ENCODE measurements around the gene FRAS1.
"Not testable (repeated sequence)": the region's sequence is repeated elsewhere in the genome, so short reads cannot be mapped to it uniquely, and the experiment has no call there.

Gene FRAS1

GRCh38 chr4:78534286-78534955 is 477.3 kb downstream of the FRAS1 start:
- DNase-seq (ENCODE audit: extremely low read depth in 1 of 2, low read depth in 1 of 2), result no peak

- no peak for DNase-seq (ENCODE audit: extremely low read depth in 1 of 2, low read depth in 1 of 2)
These were observed 485.2 kb downstream of the FRAS1 start for GRCh38 chr4:78542373-78542772.

- no peak for DNase-seq (ENCODE audit: extremely low read depth in 1 of 2, low read depth in 1 of 2)
These were observed 486.5 kb downstream of the FRAS1 start for GRCh38 chr4:78543424-78544125.

- DNase-seq (ENCODE audit: extremely low read depth in 1 of 2, low read depth in 1 of 2), result no peak
These were observed 487.6 kb downstream of the FRAS1 start for GRCh38 chr4:78544678-78545077.

GRCh38 chr4:78545275-78546246 is 488.4 kb downstream of the FRAS1 start:
- DNase-seq (ENCODE audit: extremely low read depth in 1 of 2, low read depth in 1 of 2), result no peak

- DNase-seq (ENCODE audit: extremely low read depth in 1 of 2, low read depth in 1 of 2), result not testable (repeated sequence)
These were observed 490.8 kb downstream of the FRAS1 start for GRCh38 chr4:78547899-78548298.

- DNase-seq (ENCODE audit: extremely low read depth in 1 of 2, low read depth in 1 of 2), result not testable (repeated sequence)
These were observed 491.8 kb downstream of the FRAS1 start for GRCh38 chr4:78548889-78549288.

GRCh38 chr4:78551420-78552351 is 494.6 kb downstream of the FRAS1 start, which contains the start of gene ANXA3:
ANXA3 (plus strand) TSS chr4:78551770; CDS start chr4:78554474, 2,704 bp downstream.
- DNase-seq (ENCODE audit: extremely low read depth in 1 of 2, low read depth in 1 of 2), result no peak

GRCh38 chr4:78552389-78553042 is 495.4 kb downstream of the FRAS1 start:
- no peak for DNase-seq (ENCODE audit: extremely low read depth in 1 of 2, low read depth in 1 of 2)

- DNase-seq (ENCODE audit: extremely low read depth in 1 of 2, low read depth in 1 of 2), result no peak
These were observed 495.9 kb downstream of the FRAS1 start for GRCh38 chr4:78553043-78553396.

GRCh38 chr4:78553529-78554060 is 496.5 kb downstream of the FRAS1 start:
- DNase-seq (ENCODE audit: extremely low read depth in 1 of 2, low read depth in 1 of 2), result no peak

GRCh38 chr4:78556665-78557064 is 499.5 kb downstream of the FRAS1 start:
- no peak for DNase-seq (ENCODE audit: extremely low read depth in 1 of 2, low read depth in 1 of 2)

GRCh38 chr4:78557841-78558240 is 500.7 kb downstream of the FRAS1 start:
- DNase-seq (ENCODE audit: extremely low read depth in 1 of 2, low read depth in 1 of 2), result no peak

GRCh38 chr4:78558410-78558809 is 501.3 kb downstream of the FRAS1 start:
- no peak for DNase-seq (ENCODE audit: extremely low read depth in 1 of 2, low read depth in 1 of 2)

GRCh38 chr4:78560296-78560963 is 503.3 kb downstream of the FRAS1 start:
- DNase-seq (ENCODE audit: extremely low read depth in 1 of 2, low read depth in 1 of 2), result no peak

GRCh38 chr4:78561677-78562076 is 504.6 kb downstream of the FRAS1 start:
- DNase-seq (ENCODE audit: extremely low read depth in 1 of 2, low read depth in 1 of 2), result no peak

- DNase-seq (ENCODE audit: extremely low read depth in 1 of 2, low read depth in 1 of 2), result no peak
These were observed 505.6 kb downstream of the FRAS1 start for GRCh38 chr4:78562687-78563086.

GRCh38 chr4:78565971-78566372 is 508.8 kb downstream of the FRAS1 start:
- no peak for DNase-seq (ENCODE audit: extremely low read depth in 1 of 2, low read depth in 1 of 2)
